HG03066 (cell line): ENCODE measurements around the gene AFF3.

Source experiments
- ATAC-seq: cut with Tn5 transposase; IDR thresholded peaks from one replicate; pipeline ENCODE4 v1.9.1; 2021; ENCODE audit warnings: low read depth; ENCODE audit not compliant: unreplicated experiment

Gene AFF3

DNA sequence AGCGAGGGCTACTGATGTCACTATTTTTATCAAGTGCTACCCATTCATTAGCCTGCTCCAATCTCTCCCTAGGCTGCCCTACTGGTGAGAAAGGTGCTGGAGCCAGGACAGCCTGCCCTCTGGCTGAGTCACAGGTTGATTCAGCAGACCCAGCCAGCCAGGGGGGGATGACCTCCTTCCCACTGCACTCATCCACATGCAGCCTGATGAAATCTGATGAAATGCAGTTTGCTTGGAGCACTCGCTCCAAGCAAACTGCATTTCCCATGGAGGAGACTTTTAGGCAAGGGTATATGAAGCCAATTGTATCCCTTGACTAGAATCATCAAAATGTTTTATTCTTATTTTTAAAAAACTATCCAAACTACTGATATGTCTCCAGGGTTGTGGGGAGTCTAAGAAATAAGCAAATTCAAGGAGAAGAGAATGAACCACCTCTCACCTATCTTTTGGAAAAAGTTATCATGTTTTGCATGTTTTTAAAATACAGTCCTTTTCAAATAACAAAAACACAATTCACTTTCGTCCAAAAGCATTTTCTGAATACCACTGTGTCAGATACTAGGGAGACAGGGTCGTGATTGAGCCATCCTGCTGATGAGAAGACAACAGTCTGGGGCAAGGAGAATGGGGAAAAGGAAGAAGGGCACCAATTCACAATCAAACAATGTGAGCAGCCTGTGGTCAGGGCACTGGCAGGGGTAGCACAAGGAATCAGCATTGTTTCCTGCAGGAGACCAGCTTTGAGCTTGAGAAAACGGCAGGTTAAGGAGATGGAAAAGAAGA, 128.3 kb downstream of the AFF3 start:
- no peak for ATAC-seq

DNA sequence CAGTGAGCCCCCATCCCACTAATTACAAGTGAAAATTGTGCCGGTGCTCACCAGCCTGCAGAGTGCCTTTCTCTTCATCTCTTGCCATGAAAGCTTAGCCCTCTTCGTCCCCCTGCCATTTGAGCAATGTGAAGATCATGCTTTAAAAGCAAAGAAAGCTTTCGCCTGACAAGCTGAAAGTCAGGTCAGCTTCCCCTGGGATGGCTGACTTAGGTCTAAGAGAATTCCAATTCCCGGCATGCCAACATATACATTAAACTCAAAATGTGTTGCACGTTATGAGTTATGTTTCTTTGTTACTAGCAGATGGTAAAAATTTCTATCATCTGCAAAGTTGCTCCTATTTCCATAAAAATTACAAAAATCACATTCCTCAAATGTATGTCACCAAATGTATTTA, 129.8 kb downstream of the AFF3 start:
- ATAC-seq: no peak

DNA sequence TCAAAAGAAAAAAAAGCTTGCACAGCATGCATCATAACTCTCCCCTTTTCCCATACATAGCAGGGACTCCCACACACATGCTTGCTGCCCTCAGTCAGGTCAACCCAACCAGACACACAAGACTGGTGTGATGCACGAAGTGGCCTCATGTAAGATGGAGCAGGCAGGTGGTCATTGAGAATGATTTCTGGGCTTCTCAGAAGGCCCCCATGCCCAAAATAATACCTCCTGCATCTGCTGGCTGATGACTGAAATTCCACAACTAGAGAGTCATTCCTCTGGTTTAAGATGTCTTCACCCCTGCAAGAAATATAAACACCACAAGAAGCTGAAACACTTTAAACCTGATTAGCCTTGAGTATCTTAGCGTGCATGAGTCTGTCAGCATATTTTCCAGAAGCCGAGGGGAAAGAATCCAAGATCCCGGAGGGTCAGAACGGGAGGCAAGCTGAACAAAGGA, 131.1 kb downstream of the AFF3 start:
- no peak for ATAC-seq

DNA sequence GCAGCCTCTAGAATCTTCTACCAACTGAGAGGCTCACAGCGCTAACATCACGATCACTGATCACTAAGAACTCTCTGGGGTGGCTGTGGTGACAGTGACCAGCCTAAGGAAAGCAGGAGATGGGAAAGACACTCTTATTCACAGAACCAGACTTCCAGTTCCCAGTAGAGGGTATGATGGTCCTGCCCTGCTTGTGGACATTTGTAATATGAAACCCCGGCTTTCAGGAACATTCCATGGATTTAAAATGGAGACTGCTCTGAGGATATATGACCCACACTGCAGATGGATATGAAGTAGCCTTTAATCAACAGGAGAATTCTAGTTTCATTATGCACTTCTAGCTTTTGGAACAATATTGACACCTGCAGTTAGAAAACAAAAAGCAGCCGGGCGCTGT, 131.8 kb downstream of the AFF3 start:
- no peak for ATAC-seq

- no peak for ATAC-seq
Observed at GRCh38 chr2:100009743-100010142, 132.6 kb downstream of the AFF3 start.

DNA sequence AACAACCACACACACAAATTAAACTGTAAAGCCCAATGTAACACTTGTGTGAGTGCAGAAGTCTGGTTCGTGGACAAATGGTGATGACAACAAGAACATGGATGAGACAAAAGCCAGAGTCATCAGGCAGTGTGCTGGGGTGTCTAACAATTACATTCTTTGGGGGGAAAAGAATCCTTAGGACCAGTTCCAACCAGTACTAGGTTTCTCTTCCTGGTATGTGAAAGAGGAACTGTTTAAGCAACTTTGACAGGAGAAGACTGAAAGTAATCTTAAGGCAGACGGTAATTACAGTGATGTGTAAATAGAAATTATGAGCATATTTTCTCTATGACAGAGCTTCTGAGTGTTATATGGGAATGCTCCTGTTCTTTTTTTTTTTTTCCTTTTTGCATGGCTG, 133.4 kb downstream of the AFF3 start:
- no peak for ATAC-seq

GRCh38 chr2:100006516-100006915, 135.9 kb downstream of the AFF3 start:
- no peak for ATAC-seq

DNA sequence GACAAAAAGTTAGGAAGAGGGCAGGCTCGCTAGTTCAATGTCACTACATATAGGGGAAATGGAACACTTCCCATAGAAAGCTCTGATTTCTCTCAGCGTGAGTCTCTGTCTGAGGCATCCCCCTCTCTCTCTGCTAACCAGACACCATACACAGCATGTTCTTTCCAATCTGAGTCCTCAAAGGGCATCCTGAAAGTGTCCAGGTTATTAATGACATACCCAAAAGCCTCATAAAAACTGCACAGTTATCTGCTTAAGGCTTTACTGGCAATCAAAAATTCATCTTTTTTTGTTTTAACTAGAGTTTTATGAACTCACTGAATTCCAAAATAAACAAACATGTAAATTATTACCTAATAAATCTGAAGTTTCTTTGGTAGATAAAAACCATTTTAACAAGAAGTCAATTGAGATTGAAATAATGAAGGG, 137.4 kb downstream of the AFF3 start:
- ATAC-seq: no peak

- no peak for ATAC-seq
Observed at GRCh38 chr2:100004348-100004884, 138.0 kb downstream of the AFF3 start.

GRCh38 chr2:100002059-100002458, 140.3 kb downstream of the AFF3 start:
- ATAC-seq: no peak

- ATAC-seq: no peak
Observed at GRCh38 chr2:100000915-100001707, 141.3 kb downstream of the AFF3 start.

GRCh38 chr2:99998651-99999320, 143.6 kb downstream of the AFF3 start:
- ATAC-seq: no peak

GRCh38 chr2:99989905-99990304, 152.5 kb downstream of the AFF3 start:
- no peak for ATAC-seq

DNA sequence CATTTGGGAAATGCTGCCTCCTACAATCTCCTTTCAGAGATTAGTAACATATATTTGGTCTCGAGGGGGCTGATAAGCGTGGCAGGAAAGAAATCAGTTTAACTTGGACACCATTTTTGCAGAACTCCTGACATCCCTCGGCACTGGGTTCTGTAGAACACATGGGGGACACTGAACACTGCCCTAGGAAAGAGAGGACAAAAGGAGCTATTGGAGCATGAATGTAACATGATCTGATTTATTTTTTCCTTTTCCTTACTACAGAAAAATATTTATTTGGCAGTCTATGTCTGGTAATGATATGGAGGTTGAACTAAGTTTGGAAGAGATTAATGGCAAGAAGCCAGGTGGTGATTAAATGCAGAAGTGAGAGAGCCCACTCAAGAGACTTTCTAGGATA, 153.8 kb downstream of the AFF3 start:
- no peak for ATAC-seq

GRCh38 chr2:99987160-99987559, 155.2 kb downstream of the AFF3 start:
- ATAC-seq: no peak

- ATAC-seq: no peak
Observed at GRCh38 chr2:99984799-99985515, 157.4 kb downstream of the AFF3 start.

DNA sequence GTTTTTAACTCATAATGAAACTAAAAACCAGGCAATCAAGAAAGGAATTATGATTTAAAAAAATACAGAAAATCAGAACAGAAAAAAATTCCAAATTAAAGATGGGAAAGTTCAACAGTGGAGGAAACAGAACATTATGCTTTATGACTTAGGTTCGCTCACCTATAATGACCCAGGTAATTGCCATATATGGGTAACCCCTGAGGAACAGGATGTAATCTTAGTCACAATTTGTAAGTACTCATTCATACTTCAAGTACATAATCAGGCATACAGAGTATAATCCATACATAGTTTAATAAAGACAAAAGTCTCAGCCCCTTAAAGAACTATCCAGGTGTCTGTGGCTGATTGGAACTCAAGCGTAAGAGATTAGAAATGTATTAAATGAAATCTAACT, 159.6 kb downstream of the AFF3 start:
- ATAC-seq: no peak

DNA sequence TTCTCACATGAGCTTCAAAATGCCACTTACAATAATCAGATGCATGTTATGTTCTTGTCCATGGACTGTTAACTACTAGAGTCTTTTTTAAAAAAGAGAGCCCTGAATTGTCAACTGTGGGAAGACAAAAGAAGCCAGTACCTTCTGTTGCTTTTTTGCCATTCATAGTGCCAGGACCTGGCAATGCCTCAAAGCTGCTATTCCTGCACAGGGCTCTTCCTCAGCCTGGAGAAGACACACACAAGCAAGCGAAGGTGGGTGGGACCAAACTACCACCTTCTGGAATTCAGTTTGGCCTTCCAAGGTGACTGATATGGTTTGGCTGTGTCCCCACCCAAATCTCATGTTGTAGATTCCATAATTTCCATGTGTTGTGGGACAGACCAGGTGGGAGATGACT, 160.6 kb downstream of the AFF3 start:
- no peak for ATAC-seq

- no peak for ATAC-seq
Observed at GRCh38 chr2:99980176-99980575, 162.2 kb downstream of the AFF3 start.

- ATAC-seq: no peak
Observed at GRCh38 chr2:99977966-99978365, 164.4 kb downstream of the AFF3 start.
